Colonic mucosa (tissue), 4 donors: ENCODE results near the gene TMPRSS3. TPM values are rescaled to one million over a fixed set of nuclear protein-coding genes. Genes with fewer than 3 reads are reported as not detected.

Experiments used
- DNase-seq: peaks from one replicate; pipeline ENCODE4 v3.0.0-alpha.2; 2020
- H3K27ac ChIP-seq: fragments of 200-600 bp; one replicate; pipeline ENCODE4 v1.8.0; 2021
- H3K27me3 ChIP-seq: fragments of 200-600 bp; one replicate; pipeline ENCODE4 v1.8.0; 2021
- H3K36me3 ChIP-seq: fragments of 200-600 bp; one replicate; pipeline ENCODE4 v1.8.0; 2021
- H3K4me1 ChIP-seq: fragments of 200-600 bp; one replicate; pipeline ENCODE4 v1.8.0; 2021; ENCODE audit warnings: mild to moderate bottlenecking
- H3K4me3 ChIP-seq: fragments of 200-600 bp; one replicate; pipeline ENCODE4 v1.8.0; 2021
- H3K9ac ChIP-seq, 2 donors: one replicate each; pipeline ENCODE4 v1.7.0; 2013; ENCODE audit warnings: control low read depth in 2 of 2, low read depth in 2 of 2, low read length in 2 of 2
- H3K9me3 ChIP-seq: fragments of 200-600 bp; one replicate; pipeline ENCODE4 v1.8.0; 2021
- CTCF ChIP-seq: fragments of 200-600 bp; IDR thresholded peaks from one replicate; pipeline ENCODE4 v1.8.0; 2022; ENCODE audit warnings: antibody characterized with exemption, mild to moderate bottlenecking
- intact Hi-C: fragments of 100-400 bp; cut with DNase I; formaldehyde crosslinking; loops from one replicate; pipeline ENCODE4 v1.14.1; 2022
- total RNA-seq, 2 donors: library from RNA; stranded (reverse); fragmentation: NEBNext Ultra II Directional in 1 of 2; extraction: Animal tissue kit (Norgen Biotek cat#: 25700) in 1 of 2; gene quantifications; one replicate each; pipeline ENCODE4 v1.2.1, GENCODE V29; 2021
- donor health status: healthy.
- donor health status: DM: no; HTN: no; CAD: no.
- donor health status: DM: no; HTN: no; CAD: no.

Gene TMPRSS3
- total RNA-seq, 2 donors from 2014 or later = 0.82 to 1.2 TPM

GRCh38 chr21:42397746-42398394 is 2.0 kb upstream of the TMPRSS3 start:
- no peak overlapping the region for H3K4me3 ChIP-seq
- no peak for TF ChIP-seq CTCF
- H3K9me3 ChIP-seq = no peaks in the 10 kb centered on the region
- H3K36me3 ChIP-seq = no peaks in the 10 kb centered on the region
- no peaks in the 10 kb centered on the region for H3K4me1 ChIP-seq
- no peaks in the 10 kb centered on the region for H3K27me3 ChIP-seq
- no peak overlapping the region for H3K27ac ChIP-seq
- intact Hi-C loops = no loop called here
- no peak overlapping the region for H3K9ac ChIP-seq
- DNase-seq = no peak

GRCh38 chr21:42396799-42397745 is 1.2 kb upstream of the TMPRSS3 start:
- no peaks in the 10 kb centered on the region for H3K27me3 ChIP-seq
- no peak overlapping the region for H3K9ac ChIP-seq
- intact Hi-C loops = no loop called here
- no peak for TF ChIP-seq CTCF
- DNase-seq = no peak
- H3K4me3 ChIP-seq = no peak overlapping the region
- H3K27ac ChIP-seq = no peak overlapping the region
- H3K9me3 ChIP-seq = no peaks in the 10 kb centered on the region
- H3K4me1 ChIP-seq = no peaks in the 10 kb centered on the region
- H3K36me3 ChIP-seq = no peaks in the 10 kb centered on the region

- Histone ChIP-seq H3K4me3 (no peak overlapping the region), H3K36me3 (no peaks in the 10 kb centered on the region), H3K27me3 (no peaks in the 10 kb centered on the region), H3K9ac (no peak overlapping the region), H3K4me1 (no peaks in the 10 kb centered on the region), H3K9me3 (no peaks in the 10 kb centered on the region), H3K27ac (no peak overlapping the region)
- intact Hi-C loops = no loop called here
- DNase-seq = no peak
- TF ChIP-seq CTCF = no peak
These were observed 550 bp downstream of the TMPRSS3 start for GRCh38 chr21:42395302-42395701.

DNA sequence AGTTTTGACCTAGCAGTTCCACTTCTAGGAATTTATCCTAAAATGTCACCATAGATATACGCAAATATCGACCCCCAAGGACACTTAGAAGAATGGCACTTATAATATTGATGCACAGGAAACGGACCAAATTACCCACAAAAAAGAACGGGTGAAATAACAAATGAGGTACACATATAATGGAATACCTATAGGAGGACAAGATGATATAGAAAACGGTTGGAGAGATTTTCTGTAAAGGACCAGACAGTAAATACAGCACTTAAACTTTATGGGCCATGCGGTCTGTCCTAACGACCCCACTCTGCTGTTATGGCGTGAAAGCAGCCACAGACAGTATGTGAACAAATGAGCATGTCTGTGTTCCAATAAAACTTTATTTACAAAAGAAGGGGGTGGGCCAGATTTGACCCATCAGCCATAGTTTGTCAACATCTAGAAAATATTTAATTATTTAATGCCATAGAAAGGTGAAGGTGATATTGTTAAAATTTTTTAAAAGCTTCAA is 2.4 kb downstream of the TMPRSS3 start:
- no peak for TF ChIP-seq CTCF
- no peak for DNase-seq
- Histone ChIP-seq H3K9me3 (no peaks in the 10 kb centered on the region), H3K9ac (no peak overlapping the region), H3K4me1 (no peaks in the 10 kb centered on the region), H3K27me3 (no peaks in the 10 kb centered on the region), H3K36me3 (no peaks in the 10 kb centered on the region), H3K4me3 (no peak overlapping the region), H3K27ac (no peak overlapping the region)
- intact Hi-C loops = no loop called here

DNA sequence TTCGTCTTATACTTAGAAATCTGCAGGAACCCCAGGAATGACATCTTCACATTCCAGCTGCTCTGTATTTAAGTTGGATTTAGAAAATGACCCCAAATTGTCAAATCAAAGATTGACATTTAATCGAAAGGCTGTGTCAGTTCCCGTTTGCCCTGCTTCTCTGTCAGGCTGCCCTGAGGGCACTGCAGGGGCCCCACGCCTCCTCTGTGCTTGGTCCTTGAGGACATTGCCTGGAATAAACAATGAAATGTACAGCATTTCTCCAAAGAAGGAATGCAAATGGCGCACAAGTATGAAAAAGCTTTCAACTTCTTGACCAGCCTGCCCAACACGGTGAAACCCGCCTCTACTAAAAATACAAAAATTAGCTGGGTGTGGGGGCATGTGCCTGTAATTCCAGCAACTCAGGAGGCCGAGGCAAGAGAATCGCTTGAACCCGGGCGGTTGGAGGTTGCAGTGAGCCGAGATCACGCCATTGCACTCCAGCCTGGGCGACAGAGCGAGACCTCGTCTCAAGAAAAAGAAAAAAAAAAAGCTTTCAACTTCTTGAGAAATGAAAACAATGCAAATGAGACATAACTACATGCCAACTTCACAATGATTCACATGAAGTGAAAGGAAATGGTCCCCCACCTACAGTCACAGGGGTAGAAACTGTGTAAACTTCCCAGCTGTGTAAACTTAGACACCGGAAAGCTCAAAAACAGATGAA is 3.0 kb downstream of the TMPRSS3 start:
- Histone ChIP-seq H3K27me3 (no peaks in the 10 kb centered on the region), H3K4me3 (no peak overlapping the region), H3K4me1 (no peaks in the 10 kb centered on the region), H3K9me3 (no peaks in the 10 kb centered on the region), H3K9ac (no peak overlapping the region), H3K36me3 (no peaks in the 10 kb centered on the region), H3K27ac (no peak overlapping the region)
- intact Hi-C loops = no loop called here
- TF ChIP-seq CTCF = no peak
- no peak for DNase-seq
